Thyroid gland (tissue), 4 donors: ENCODE data around the gene IGLON5.

Experiments
- CTCF ChIP-seq, 6 experiments: fragments of 200-600 bp in 3 of 6; fragments of 450-650 bp in 3 of 6; sonication (generic) in 3 of 6; IDR thresholded peaks; one replicate each; pipeline ENCODE4 v1.5.1; 2016 to 2019; ENCODE audit warnings: antibody characterized with exemption in 6 of 6, mild to moderate bottlenecking in 2 of 6, inconsistent platforms in 1 of 6, moderate library complexity in 1 of 6
- POLR2A ChIP-seq, 2 donors: fragments of 450-650 bp; IDR thresholded peaks; one replicate each; pipeline ENCODE4 v1.6.1; 2017; ENCODE audit warnings: antibody characterized with exemption in 2 of 2, mild to moderate bottlenecking in 2 of 2, moderate library complexity in 1 of 2

GRCh38 chr19:51365211-51365964 is 53.9 kb downstream of the IGLON5 start:
- TF ChIP-seq POLR2A (IDR thresholded peaks at IDR 0.05) (no peak), CTCF (IDR thresholded peaks at IDR 0.05) (no peak)
